Epithelial cell of esophagus (primary cell): ENCODE measurements around the gene FBXL14.
A peak's percentile ranks its signal among the peaks of the same experiment; 100 is the strongest.

Experiments
- DNase-seq: peaks from one replicate; pipeline ENCODE4 v3.0.0; 2010; ENCODE audit warnings: low read depth
- H3K4me3 ChIP-seq: 2 replicates; pipeline ENCODE4 v1.5.1; 2011; ENCODE audit warnings: mild to moderate bottlenecking, low read length, control low read depth
- TF ChIP-seq, protein P1 (sequence below): IDR thresholded peaks from 2 replicates; pipeline ENCODE4 v1.5.1; 2011; ENCODE audit warnings: low read depth, mild to moderate bottlenecking, low read length, control low read depth, inconsistent platforms; ENCODE audit not compliant: insufficient read depth; ENCODE audit errors: missing control alignments

Gene FBXL14

DNA sequence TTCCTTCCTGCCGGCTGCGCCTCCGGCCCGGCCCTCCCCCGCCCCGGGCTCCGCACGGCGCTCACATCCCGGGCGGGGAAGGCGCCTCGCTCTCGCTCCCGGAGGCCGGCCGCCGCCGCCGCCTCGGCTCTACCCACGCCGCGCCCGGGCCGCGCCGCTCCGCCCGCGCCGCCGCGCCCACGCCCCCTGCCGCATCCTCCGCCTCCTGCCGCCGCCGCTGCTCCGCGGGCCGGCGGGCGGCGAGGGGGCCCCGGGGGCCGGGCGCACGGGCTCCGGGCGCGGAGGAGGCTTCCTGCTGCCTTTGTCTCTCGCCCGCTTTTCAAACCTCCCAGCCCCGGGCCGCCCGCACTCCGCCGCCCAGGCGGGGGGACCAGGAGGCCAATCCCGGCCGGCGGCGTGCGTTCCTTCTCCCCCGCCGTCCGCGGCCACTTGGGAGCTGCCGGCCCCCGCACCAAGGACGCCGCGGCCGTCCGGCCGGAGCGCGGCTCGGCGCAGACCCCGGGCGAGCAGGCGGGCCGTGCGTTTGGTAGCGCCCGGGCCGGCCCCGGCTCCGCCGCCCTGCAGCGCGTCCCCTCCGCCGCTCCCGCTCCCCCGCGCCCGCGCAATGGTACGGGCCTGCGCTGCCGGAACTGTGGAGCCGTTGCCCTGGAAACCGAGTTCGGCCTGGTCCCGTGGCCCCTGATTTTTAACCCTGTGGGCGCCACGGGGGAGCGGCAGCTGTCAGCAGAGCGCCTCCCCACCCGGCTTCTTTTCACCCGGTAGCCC, at the start of gene FBXL14:
FBXL14 (minus strand) TSS at position 321 of the 765 bp plus-strand sequence. CDS start 515 bp downstream, outside the sequence.
- DNase-seq: peak; percentile 71
- H3K4me3 ChIP-seq: peak within 1 kb of the TSS; percentile 59
- TF ChIP-seq, protein P1, sequence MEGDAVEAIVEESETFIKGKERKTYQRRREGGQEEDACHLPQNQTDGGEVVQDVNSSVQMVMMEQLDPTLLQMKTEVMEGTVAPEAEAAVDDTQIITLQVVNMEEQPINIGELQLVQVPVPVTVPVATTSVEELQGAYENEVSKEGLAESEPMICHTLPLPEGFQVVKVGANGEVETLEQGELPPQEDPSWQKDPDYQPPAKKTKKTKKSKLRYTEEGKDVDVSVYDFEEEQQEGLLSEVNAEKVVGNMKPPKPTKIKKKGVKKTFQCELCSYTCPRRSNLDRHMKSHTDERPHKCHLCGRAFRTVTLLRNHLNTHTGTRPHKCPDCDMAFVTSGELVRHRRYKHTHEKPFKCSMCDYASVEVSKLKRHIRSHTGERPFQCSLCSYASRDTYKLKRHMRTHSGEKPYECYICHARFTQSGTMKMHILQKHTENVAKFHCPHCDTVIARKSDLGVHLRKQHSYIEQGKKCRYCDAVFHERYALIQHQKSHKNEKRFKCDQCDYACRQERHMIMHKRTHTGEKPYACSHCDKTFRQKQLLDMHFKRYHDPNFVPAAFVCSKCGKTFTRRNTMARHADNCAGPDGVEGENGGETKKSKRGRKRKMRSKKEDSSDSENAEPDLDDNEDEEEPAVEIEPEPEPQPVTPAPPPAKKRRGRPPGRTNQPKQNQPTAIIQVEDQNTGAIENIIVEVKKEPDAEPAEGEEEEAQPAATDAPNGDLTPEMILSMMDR: no peak

DNA sequence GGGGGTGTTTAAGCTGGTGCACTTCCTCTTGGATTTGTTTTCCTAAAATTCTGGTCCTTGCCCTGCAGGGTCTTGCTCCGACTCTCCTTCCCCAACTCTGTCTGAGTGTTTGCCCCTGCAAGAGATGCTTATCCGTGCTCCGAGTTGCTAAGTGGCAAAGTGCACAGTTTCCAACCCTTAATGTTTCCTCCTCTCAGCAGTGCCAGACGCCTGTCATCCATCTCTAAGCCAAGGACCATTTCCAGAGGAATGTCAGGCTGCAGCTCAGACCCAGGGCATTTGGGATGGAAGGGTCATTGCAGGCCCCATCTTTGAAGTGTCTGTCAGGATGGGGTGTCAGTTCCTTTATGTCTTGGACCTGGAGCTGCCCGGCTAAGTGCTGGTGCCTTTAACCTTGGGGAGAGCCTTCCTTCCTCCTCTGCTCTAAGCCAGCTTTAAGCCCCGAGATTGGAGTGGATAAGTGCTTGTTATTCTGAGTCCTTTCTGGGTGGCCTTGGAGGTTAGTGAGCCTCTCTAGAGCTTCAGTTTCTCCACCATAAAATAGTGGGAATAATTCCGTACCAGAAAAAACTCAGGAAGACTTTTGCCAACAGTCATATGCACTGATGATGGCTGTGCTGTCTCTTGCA, 49.6 kb upstream of the FBXL14 start:
- DNase-seq: no peak
- TF ChIP-seq, protein P1: no peak

GRCh38 chr12:1643043-1643442, 48.7 kb upstream of the FBXL14 start:
- DNase-seq: no peak
- no peak overlapping the region for H3K4me3 ChIP-seq
- TF ChIP-seq, protein P1: no peak

More for the DNA sequence above, 49.6 kb upstream of the FBXL14 start:
- H3K4me3 ChIP-seq: no peak overlapping the region

DNA sequence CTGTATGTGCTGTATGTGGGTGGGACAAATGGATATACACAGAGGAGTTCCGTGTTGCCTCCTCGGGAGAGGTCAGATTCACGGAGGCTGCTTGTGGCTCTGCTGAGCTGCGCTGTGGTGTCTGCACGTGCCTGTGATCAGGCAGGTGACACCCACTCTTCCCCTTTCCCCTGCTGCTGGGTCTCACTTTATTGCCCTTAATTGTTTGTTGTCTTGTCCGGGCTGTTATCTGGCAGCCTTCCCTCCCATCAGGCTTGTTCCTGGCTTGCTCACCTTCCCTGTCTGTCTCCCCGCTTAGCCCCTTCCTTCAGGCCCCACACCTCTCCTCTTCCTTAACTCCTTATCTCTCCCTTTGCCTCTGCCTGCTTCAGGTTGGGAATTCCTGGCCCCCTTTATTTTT, 48.1 kb upstream of the FBXL14 start:
- TF ChIP-seq, protein P1: no peak
- no peak for DNase-seq
- no peak overlapping the region for H3K4me3 ChIP-seq

DNA sequence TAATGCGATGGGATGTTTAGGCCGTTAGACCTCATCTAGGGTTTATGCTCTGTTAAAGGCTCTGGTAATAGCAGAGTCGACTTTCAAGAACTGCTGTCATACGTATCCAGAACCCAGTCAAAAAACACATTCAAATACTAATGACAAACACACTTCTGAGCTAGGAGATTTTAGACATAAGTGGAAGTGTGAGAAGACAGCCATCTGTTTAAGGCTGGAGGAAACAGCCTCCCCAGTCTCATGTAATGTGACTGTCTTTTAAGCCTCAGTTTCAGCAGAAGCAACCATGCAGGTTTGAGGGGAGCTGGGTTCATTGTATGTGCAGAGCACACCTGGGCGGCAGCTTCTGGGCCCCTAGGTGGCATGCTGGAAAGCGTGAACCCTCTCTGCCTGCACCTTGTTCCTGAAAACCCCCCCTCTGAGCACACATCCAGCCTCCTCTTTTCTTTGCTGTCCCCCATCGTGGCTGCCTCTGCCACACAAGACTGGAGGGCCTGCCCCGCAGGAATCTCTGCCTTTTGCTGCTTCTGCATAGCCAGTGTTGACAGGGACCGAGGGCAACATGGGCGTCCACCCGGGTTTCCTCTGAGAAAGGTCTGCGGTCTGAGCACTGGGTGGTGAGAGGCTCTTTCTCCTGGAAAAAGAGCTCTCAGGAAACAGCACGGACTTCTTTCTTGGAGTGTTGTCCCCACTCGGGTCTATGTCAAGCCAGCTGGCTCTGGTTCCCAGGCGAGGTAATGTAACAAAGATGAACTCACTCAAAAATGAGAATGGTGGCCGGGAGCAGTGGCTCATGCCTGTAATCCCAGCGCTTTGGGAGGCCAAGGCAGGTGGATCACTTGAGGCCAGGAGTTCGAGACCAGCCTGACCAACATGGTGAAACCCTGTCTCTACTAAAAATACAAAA, 46.2 kb upstream of the FBXL14 start:
- TF ChIP-seq, protein P1: no peak
- no peak for DNase-seq

DNA sequence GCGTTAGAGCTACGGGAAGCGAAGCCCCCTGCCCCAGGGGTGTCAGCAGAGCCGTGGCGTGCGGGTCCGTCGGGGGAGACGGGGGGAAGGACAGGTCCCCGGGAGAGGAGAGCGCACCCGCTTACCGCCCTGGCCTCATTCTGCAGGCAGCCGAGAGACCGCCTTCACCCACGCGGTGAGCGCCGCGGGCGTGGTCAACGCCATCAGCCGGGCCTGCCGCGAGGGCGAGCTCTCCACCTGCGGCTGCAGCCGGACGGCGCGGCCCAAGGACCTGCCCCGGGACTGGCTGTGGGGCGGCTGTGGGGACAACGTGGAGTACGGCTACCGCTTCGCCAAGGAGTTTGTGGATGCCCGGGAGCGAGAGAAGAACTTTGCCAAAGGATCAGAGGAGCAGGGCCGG, 45.2 kb upstream of the FBXL14 start:
- H3K4me3 ChIP-seq: no peak overlapping the region
- no peak for DNase-seq
- TF ChIP-seq, protein P1: no peak

More for the DNA sequence above, 46.2 kb upstream of the FBXL14 start:
- no peak overlapping the region for H3K4me3 ChIP-seq
